Skeletal muscle satellite cell (primary cell): ENCODE measurements around the gene TXN. TPM values are rescaled to one million over a fixed set of nuclear protein-coding genes. Genes with fewer than 3 reads are reported as not detected.

Experiments used
- H3K27me3 ChIP-seq: 2 replicates; pipeline ENCODE4 v1.7.0; 2013; ENCODE audit warnings: low read length; ENCODE audit not compliant: control insufficient read depth, insufficient read depth
- H3K36me3 ChIP-seq: 2 replicates; pipeline ENCODE4 v1.7.0; 2013; ENCODE audit warnings: mild to moderate bottlenecking, control low read depth, low read length; ENCODE audit not compliant: insufficient read depth
- H3K4me1 ChIP-seq: 2 replicates; pipeline ENCODE4 v1.7.0; 2013; ENCODE audit warnings: low read length; ENCODE audit not compliant: control insufficient read depth, insufficient read depth
- H3K4me2 ChIP-seq: 2 replicates; pipeline ENCODE4 v1.7.0; 2013; ENCODE audit warnings: mild to moderate bottlenecking, low read length
- H3K4me3 ChIP-seq: 2 replicates; pipeline ENCODE4 v1.7.0; 2013; ENCODE audit warnings: low read length
- H3K9ac ChIP-seq: 2 replicates; pipeline ENCODE4 v1.7.0; 2013; ENCODE audit warnings: mild to moderate bottlenecking, low read depth, low read length, moderate library complexity
- H3K9me3 ChIP-seq: replicated peaks from 2 replicates; pipeline ENCODE4 v1.7.0; 2013; ENCODE audit warnings: mild to moderate bottlenecking, control low read depth, low read length
- total RNA-seq: library from RNA; depleted of rRNA; stranded (reverse); fragments of >200 nt; gene quantifications from 2 replicates; pipeline ENCODE4 v1.2.3, GENCODE V29; 2012; rRNA removed

Gene TXN
- 573 and 647 TPM in 2 replicates for total RNA-seq

GRCh38 chr9:110256380-110257096 is at the start of gene TXN:
Gene TXN (minus strand): TSS chr9:110256507. CDS start chr9:110256435, 72 bp downstream.
- peaks cover 37% of the 10 kb centered on the region for H3K4me1 ChIP-seq
- no peaks in the 10 kb centered on the region for H3K36me3 ChIP-seq
- peak within 1 kb of the TSS; percentile 96 for H3K9ac ChIP-seq

GRCh38 chr9:110303133-110303532 is 46.8 kb upstream of the TXN start:
- Histone ChIP-seq H3K9me3 (no peaks in the 10 kb centered on the region), H3K9ac (no peak overlapping the region), H3K36me3 (no peaks in the 10 kb centered on the region), H3K27me3 (peaks cover 25% of the 10 kb centered on the region), H3K4me3 (no peak overlapping the region), H3K4me2 (no peak overlapping the region), H3K4me1 (no peaks in the 10 kb centered on the region)

More at GRCh38 chr9:110256380-110257096, at the start of gene TXN:
- Histone ChIP-seq H3K27me3 (no peaks in the 10 kb centered on the region), H3K4me2 (peak within 1 kb of the TSS; percentile 90), H3K4me3 (peak within 1 kb of the TSS; percentile 80), H3K9me3 (no peaks in the 10 kb centered on the region)

- Histone ChIP-seq H3K27me3 (peaks cover 31% of the 10 kb centered on the region), H3K36me3 (no peaks in the 10 kb centered on the region), H3K4me1 (no peaks in the 10 kb centered on the region), H3K9ac (no peak overlapping the region), H3K4me3 (no peak overlapping the region), H3K9me3 (no peaks in the 10 kb centered on the region), H3K4me2 (no peak overlapping the region)
Observed at GRCh38 chr9:110298043-110298605, 41.8 kb upstream of the TXN start.

- H3K9me3 ChIP-seq = no peaks in the 10 kb centered on the region
- no peak overlapping the region for H3K4me3 ChIP-seq
- H3K36me3 ChIP-seq = no peaks in the 10 kb centered on the region
- peaks cover 27% of the 10 kb centered on the region for H3K27me3 ChIP-seq
- no peak overlapping the region for H3K9ac ChIP-seq
- no peaks in the 10 kb centered on the region for H3K4me1 ChIP-seq
- H3K4me2 ChIP-seq = no peak overlapping the region
Observed at GRCh38 chr9:110293248-110293647, 36.9 kb upstream of the TXN start.

- Histone ChIP-seq H3K9me3 (no peaks in the 10 kb centered on the region), H3K4me1 (no peaks in the 10 kb centered on the region), H3K36me3 (no peaks in the 10 kb centered on the region), H3K4me3 (no peak overlapping the region), H3K4me2 (no peak overlapping the region), H3K9ac (no peak overlapping the region), H3K27me3 (peaks cover 24% of the 10 kb centered on the region)
Observed at GRCh38 chr9:110291921-110292557, 35.7 kb upstream of the TXN start.

GRCh38 chr9:110290001-110290400 is 33.7 kb upstream of the TXN start:
- no peak overlapping the region for H3K9ac ChIP-seq
- H3K4me2 ChIP-seq = no peak overlapping the region
- H3K4me3 ChIP-seq = no peak overlapping the region
- H3K27me3 ChIP-seq = peaks cover 16% of the 10 kb centered on the region
- H3K36me3 ChIP-seq = no peaks in the 10 kb centered on the region
- no peaks in the 10 kb centered on the region for H3K9me3 ChIP-seq
- H3K4me1 ChIP-seq = no peaks in the 10 kb centered on the region

- H3K36me3 ChIP-seq = no peaks in the 10 kb centered on the region
- no peaks in the 10 kb centered on the region for H3K4me1 ChIP-seq
- no peak overlapping the region for H3K9ac ChIP-seq
- H3K9me3 ChIP-seq = no peaks in the 10 kb centered on the region
- no peak overlapping the region for H3K4me2 ChIP-seq
- peaks cover 5% of the 10 kb centered on the region for H3K27me3 ChIP-seq
- H3K4me3 ChIP-seq = no peak overlapping the region
Observed at GRCh38 chr9:110288503-110288902, 32.2 kb upstream of the TXN start.

GRCh38 chr9:110287289-110287680 is 31.0 kb upstream of the TXN start:
- Histone ChIP-seq H3K27me3 (peaks cover 5% of the 10 kb centered on the region), H3K4me1 (no peaks in the 10 kb centered on the region), H3K9me3 (no peaks in the 10 kb centered on the region), H3K4me3 (no peak overlapping the region), H3K9ac (no peak overlapping the region), H3K4me2 (no peak overlapping the region), H3K36me3 (no peaks in the 10 kb centered on the region)

GRCh38 chr9:110284211-110284844 is 28.0 kb upstream of the TXN start:
- Histone ChIP-seq H3K9ac (no peak overlapping the region), H3K4me1 (no peaks in the 10 kb centered on the region), H3K27me3 (no peaks in the 10 kb centered on the region)

GRCh38 chr9:110283751-110284150 is 27.4 kb upstream of the TXN start:
- H3K9me3 ChIP-seq = no peaks in the 10 kb centered on the region
- no peak overlapping the region for H3K4me2 ChIP-seq
- H3K4me3 ChIP-seq = no peak overlapping the region
- H3K27me3 ChIP-seq = peaks cover 3% of the 10 kb centered on the region
- H3K9ac ChIP-seq = no peak overlapping the region
- H3K36me3 ChIP-seq = no peaks in the 10 kb centered on the region
- no peaks in the 10 kb centered on the region for H3K4me1 ChIP-seq

More at GRCh38 chr9:110284211-110284844, 28.0 kb upstream of the TXN start:
- no peak overlapping the region for H3K4me3 ChIP-seq
- H3K9me3 ChIP-seq = no peaks in the 10 kb centered on the region
- no peaks in the 10 kb centered on the region for H3K36me3 ChIP-seq
- no peak overlapping the region for H3K4me2 ChIP-seq

GRCh38 chr9:110282739-110283081 is 26.4 kb upstream of the TXN start:
- no peak overlapping the region for H3K9ac ChIP-seq
- H3K9me3 ChIP-seq = no peaks in the 10 kb centered on the region
- peaks cover 3% of the 10 kb centered on the region for H3K27me3 ChIP-seq
- H3K36me3 ChIP-seq = no peaks in the 10 kb centered on the region
- no peaks in the 10 kb centered on the region for H3K4me1 ChIP-seq
- H3K4me3 ChIP-seq = no peak overlapping the region
- H3K4me2 ChIP-seq = no peak overlapping the region
